HG03175 (cell line): Measurements from ENCODE around the gene B3GALT2.
A peak's percentile ranks its signal among the peaks of the same experiment; 100 is the strongest.
"Not testable (repeated sequence)": the region's sequence is repeated elsewhere in the genome, so short reads cannot be mapped to it uniquely, and the experiment has no call there.

ENCODE experiments used
- ATAC-seq: cut with Tn5 transposase; IDR thresholded peaks from one replicate; pipeline ENCODE4 v1.9.1; 2021; ENCODE audit warnings: mild to moderate bottlenecking, moderate library complexity; ENCODE audit not compliant: unreplicated experiment

B3GALT2 gene

GRCh38 chr1:193185901-193186731 lies at the start of gene B3GALT2:
TSS of gene B3GALT2 (minus strand) at chr1:193186613. CDS start at chr1:193181562, 5,051 bp downstream.
- no peak for ATAC-seq

- no peak for ATAC-seq
Observed at GRCh38 chr1:193234530-193234929, 48.1 kb upstream of the B3GALT2 start.

GRCh38 chr1:193231146-193231545 lies 44.7 kb upstream of the B3GALT2 start:
- ATAC-seq = not testable (repeated sequence)

- ATAC-seq = no peak
Observed at GRCh38 chr1:193229136-193229535, 42.7 kb upstream of the B3GALT2 start.

- ATAC-seq = no peak
Observed at GRCh38 chr1:193222056-193222615, 35.7 kb upstream of the B3GALT2 start.

- ATAC-seq = no peak
Observed at GRCh38 chr1:193221651-193222050, 35.2 kb upstream of the B3GALT2 start.

GRCh38 chr1:193219391-193219790 lies 33.0 kb upstream of the B3GALT2 start:
- ATAC-seq = no peak

GRCh38 chr1:193216920-193217319 lies 30.5 kb upstream of the B3GALT2 start:
- ATAC-seq = no peak

GRCh38 chr1:193213998-193214397 lies 27.6 kb upstream of the B3GALT2 start:
- no peak for ATAC-seq

- ATAC-seq = no peak
Observed at GRCh38 chr1:193212637-193213036, 26.2 kb upstream of the B3GALT2 start.

- ATAC-seq = peak; percentile 82
Observed at GRCh38 chr1:193211539-193211938, 25.1 kb upstream of the B3GALT2 start.

GRCh38 chr1:193210996-193211395 lies 24.6 kb upstream of the B3GALT2 start:
- peak; percentile 5 for ATAC-seq

- no peak for ATAC-seq
Observed at GRCh38 chr1:193201021-193201420, 14.6 kb upstream of the B3GALT2 start.

- no peak for ATAC-seq
Observed at GRCh38 chr1:193199940-193200339, 13.5 kb upstream of the B3GALT2 start.

- no peak for ATAC-seq
Observed at GRCh38 chr1:193192586-193192985, 6.2 kb upstream of the B3GALT2 start.

- ATAC-seq = no peak
Observed at GRCh38 chr1:193190096-193190744, 3.8 kb upstream of the B3GALT2 start.

GRCh38 chr1:193189442-193190095 lies 3.2 kb upstream of the B3GALT2 start:
- no peak for ATAC-seq

GRCh38 chr1:193188915-193189314 lies 2.5 kb upstream of the B3GALT2 start:
- not testable (repeated sequence) for ATAC-seq

- no peak for ATAC-seq
Observed at GRCh38 chr1:193187114-193187513, 701 bp upstream of the B3GALT2 start.

- ATAC-seq = no peak
Observed at GRCh38 chr1:193185211-193185610, 1.2 kb downstream of the B3GALT2 start.

- no peak for ATAC-seq
Observed at GRCh38 chr1:193184776-193185175, 1.6 kb downstream of the B3GALT2 start.
